GM19372 (cell line): ENCODE measurements around the gene SLC49A3.
A peak's percentile ranks its signal among the peaks of the same experiment; 100 is the strongest.
"Not testable (repeated sequence)": the region's sequence is repeated elsewhere in the genome, so short reads cannot be mapped to it uniquely, and the experiment has no call there.

Experiments used
- ATAC-seq: cut with Tn5 transposase; IDR thresholded peaks from one replicate; pipeline ENCODE4 v1.9.1; 2021; ENCODE audit warnings: mild to moderate bottlenecking, low read depth, moderate library complexity; ENCODE audit not compliant: unreplicated experiment

Gene SLC49A3

DNA sequence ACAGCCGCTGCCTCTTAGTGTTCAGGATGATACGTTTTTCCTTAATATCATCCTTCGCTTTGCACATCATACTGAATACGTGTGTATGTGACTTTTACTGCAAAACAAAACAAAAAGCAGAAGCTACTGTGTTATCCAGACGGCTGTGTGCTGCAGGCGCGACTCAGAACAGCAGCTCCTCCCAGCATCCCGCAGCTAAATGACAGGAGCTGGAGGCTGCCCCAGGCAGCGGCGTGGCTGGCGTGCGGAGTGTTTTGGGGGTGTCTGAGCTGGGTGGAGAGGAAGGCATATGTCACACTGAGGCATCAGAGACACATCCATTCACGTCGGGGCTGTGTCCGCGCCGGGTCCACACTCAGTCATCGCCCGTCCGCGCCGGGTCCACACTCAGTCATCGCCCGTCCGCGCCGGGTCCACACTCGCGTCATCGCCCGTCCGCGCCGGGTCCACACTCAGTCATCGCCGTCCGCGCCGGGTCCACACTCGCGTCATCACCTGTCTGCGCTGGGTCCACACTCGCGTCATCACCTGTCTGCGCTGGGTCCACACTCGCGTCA, 33.3 kb upstream of the SLC49A3 start:
- no peak for ATAC-seq

DNA sequence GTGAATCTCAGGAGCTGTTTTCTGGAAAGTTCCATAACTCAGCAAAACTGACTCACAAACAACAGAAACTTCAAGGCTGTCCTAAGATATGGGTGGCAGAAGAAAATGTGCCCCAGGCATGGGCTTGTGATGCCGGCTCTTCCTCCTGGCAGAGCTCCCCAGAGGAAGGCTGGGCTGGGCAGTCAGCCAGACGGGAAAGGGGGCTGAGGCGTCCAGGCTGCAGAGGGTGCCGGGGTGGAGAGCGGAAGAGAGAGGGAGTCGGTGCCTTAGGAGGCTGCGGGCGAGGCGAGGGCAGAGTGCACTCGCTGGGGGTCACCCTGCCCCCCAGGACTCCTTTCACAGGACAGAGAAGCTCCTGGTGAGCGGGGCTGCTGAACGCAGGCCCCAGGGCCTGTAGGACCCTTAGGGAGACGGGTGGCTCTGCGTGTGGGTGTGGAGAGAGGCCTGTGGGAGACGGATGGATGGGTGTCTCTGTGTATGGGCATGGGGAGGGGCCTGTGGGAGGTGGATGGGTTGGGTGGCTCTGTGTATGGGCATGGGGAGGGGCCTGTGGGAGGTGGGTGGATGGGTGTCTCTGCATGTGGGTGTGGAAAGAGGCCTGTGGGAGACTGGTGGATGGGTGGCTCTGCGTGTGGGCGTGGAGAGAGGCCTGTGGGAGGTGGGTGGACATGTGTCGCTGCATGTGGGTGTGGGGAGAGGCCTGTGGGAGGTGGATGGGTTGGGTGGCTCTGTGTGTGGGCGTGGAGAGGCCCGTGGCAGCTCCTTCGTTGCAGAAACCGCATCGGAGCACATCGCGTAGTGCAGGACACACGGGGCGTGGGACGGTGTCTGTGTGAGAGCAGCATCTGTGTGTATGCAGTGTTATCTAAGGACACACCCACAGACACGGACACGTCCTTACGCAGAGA, 32.6 kb upstream of the SLC49A3 start:
- ATAC-seq, result no peak

DNA sequence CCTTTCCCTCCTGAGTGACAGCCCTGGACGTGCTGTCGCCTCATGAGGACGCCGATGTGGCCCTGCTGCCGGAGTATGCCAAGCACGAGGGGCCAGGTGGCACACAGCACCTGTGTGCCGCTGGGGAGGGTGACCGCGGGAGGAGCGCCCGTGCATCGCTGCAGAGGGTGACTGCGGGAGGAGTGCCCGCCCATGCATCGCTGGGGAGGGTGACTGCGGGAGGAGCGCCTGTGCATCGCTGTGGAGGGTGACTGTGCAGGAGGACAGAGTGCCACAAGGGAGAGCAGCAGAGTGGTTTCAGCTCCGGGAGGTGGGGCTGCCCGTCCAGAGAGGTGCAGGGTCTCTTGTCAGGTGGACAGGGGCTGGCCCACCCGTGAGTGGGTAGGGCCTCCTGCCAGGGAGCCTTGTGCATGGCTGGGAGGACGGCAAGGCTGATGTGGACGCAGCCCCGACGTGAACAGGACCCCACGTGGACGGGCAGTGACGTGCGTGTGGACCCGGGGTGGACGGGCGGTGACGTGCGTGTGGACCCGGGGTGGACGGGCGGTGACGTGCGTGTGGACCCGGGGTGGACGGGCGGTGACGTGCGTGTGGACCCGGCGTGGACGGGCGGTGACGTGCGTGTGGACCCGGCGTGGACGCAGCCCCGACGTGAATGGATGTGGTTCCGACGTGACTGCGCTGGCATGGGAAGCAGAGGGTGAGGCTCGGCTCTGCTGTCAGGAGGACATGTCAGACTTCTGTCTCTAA, 31.3 kb upstream of the SLC49A3 start:
- no peak for ATAC-seq

DNA sequence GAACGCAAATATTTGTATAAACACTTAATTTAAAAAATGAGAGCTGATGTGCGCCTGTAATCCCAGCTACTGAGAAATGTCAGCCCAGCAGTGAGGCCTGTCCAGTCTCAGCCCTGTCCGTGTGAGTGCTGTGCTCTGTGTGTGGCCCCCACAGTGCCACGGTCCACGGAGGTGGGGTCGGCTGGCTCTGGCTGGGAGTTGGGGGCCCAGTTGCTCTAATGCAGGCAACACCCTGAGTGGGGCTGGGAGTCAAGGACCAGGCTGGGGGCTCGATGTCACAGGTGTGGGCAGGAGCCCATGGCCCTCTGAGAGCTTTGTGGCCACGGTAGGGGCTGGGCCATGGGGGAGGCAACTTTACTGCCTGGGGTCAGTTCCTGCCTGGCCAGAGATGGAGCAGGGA, 29.5 kb upstream of the SLC49A3 start:
- no peak for ATAC-seq

DNA sequence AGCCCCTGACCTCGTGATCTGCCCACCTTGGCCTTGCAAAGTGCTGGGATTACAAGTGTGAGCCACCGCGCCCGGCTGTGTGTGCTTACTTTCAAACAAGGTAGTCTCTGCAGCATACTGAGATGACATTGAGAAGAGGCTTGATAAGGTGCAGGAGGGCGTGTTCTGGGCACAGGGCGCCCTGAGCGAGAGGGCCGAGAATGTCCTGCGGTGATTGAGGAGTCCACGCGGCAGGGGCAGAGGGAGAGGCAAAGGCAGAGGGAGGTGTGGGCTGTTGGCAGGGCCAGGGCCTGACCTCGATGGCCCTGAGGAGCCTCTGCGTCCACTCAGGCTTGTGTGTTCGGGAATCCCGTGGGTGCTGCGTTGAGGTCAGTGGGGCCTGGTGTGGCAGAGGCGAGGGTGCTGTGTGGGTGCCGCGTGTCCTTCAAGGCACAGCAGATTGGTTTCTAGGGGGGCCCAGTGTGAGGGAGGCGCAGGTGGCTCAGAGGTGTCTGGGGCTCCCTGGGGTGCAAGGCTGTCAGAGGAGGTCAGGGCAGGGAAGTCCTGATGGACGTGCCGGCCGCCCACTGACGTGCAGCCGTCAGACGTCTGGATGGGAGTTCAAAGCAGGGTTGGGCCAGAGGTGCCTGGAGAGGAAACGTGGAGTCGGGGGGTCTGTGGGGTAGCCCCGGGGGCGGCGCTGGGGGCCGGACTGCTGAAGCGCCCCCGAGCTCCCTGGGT, 28.8 kb upstream of the SLC49A3 start:
- no peak for ATAC-seq

DNA sequence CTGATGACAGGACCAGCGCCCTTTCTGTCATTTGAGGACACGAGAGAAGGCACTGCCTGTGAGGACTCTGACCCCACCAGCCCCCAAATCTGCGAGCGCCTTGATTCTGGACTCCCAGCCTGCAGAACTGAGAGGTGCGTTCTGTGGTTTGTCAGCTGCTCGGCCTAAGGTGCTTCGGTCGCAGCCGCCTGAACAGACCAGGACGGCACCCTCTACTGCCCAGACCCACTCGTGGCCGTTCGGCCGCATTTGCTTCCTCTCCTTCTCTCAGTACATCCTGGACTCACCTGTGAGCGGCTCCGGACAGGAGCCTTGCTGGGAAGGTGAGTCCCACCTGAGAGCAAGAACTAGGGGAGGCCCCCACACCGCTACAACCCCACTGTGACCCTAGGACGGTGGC, 25.1 kb upstream of the SLC49A3 start:
- no peak for ATAC-seq

DNA sequence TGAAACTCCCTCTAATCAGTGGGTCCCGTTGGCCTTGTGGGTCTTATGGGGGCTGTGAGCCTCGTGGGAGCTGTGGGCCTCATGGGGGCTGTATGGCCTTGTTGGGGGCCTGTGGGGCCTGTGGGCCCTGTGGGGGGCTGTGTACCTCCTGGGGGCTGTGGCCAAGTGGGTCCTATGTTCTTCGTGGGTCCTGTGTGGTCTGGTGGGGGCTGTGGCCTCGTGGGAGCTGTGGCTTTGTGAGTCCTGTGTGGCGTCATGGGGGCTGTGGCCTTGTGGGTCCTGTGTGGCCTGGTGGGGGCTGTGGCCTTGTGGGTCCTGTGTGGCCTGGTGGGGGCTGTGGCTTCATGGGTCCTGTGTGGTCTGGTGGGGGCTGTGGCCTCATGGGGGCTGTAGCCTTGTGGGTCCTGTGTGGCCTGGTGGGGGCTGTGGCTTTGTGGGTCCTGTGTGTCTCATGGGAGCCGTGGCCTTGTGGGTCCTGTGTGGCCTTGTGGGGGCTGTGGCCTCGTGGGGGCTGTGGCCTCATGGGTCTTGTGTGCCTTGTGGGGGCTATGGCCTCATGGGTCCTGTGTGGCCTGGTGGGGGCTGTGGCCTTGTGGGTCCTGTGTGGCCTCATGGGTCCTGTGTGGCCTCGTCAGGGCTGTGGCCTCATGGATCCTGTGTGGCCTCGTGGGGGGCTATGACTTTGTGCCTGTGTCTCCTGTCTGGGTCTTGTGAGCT, 24.1 kb upstream of the SLC49A3 start:
- ATAC-seq, result no peak

DNA sequence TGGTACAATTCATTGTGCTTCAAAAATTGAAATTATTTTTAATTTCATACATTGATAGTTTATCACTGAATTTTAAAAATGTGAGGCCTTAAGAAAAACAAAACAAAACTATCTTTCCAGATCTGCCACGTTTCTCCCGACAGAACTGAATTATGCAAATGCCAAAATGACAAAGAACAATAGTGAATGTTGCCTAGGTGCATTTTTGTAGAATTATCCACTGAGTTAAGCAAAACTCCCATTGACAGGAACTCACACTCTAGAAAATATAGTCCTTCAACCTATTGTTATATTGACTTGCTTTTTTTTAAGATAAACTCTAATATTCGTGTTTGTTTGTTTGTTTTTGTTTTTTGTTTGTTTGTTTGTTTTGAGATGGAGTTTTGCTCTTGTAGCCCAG, 23.1 kb upstream of the SLC49A3 start:
- ATAC-seq, result no peak

DNA sequence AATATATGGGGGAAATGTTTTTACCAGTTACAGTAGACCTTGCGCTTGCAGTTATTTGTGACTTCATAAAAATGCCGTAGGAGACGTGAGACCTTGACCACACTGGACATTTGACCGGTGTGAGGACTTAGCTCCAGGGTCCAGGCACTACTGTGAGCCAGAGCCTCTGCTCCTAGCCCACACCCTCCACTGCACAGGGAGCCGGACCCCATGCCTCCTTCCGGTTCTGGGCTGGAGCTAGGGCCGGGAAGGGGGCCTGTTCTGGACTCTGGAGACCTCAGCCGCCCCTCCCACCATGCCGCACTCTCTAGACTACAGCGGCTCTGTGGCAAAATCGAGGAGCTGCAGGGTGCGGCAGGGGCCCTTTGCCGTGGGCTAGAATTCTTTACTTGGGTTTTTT, 22.0 kb upstream of the SLC49A3 start:
- no peak for ATAC-seq

DNA sequence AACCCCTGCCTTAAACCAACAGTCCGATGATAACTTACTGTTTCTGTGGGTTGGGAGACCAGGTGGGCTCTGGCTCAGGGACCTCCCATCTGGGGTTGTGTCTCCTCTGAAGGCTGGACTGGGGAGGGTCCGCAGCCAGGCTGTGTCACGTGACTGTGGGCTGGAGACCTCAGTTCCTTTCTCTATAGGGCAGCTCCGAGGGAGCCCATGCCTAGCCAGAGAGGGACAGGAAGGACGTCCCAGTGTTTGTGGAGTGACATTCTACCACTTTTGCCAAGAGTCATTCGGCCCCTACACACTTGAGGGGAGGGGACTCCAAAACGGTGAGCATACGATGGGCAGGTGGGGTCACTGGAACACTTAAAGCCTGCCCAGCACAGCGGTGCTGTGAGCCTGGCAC, 21.2 kb upstream of the SLC49A3 start:
- ATAC-seq, result no peak

DNA sequence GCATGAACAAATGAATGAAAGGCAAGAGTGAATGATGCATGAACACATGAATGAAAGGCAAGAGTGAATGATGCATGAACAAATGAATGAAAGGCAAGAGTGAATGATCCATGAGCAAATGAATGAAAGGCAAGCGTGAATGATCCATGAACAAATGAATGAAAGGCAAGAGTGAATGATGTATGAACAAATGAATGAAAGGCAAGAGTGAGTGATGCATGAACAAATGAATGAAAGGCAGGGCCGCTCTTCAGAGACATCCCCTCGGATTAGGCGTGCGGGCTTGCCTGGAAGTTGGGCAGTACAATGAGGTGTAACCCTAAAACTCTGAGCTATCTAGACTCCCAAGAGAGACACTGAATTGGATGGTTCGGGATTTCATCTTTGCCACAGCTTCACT, 20.4 kb upstream of the SLC49A3 start:
- ATAC-seq, result no peak

DNA sequence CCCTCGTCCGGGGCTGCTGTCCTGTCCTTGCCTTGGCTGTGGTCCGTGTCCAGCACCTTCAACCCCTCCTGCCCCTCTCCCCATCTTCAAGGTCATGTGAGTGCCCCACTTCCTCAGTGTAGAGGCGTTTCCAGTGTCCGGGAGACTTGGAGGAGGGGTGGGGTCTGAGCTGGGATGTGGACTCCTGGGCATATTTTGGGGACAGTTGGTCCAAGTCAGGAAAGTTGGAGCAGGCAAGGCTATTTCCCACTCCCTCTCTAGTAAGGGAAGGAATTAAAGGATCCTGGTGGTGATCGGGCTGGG, 19.6 kb upstream of the SLC49A3 start:
- no peak for ATAC-seq

DNA sequence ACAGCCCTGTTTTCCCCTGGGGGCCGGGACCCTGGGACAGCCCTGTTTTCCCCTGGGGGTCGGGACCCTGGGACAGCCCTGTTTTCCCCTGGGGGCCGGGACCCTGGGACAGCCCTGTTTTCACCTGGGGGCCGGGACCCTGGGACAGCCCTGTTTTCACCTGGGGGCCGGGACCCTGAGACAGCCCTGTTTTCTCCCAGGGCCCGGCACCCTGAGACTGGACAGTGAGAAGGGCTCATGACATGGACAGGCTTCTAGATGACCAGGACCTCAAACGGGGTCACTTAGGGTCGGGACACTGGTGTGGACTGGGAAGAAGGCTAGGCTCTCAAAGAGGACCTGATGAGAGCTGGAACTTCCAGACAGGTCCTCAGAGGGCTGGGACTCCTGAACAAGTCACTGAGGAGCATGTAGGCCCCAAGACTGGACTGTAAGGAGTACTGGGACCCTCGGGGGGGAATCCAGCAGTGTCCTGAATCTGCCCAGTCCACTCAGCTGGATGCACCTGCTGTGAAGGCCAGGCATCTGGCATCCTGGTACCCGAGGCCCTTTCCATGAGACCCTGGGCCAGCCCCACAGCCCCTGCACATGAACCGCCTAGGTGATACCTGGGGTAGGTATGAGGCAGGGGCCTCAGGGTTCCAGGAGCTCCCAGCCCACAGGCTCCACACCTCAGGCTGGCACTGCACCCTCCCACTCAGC, 19.1 kb upstream of the SLC49A3 start:
- ATAC-seq, result no peak

DNA sequence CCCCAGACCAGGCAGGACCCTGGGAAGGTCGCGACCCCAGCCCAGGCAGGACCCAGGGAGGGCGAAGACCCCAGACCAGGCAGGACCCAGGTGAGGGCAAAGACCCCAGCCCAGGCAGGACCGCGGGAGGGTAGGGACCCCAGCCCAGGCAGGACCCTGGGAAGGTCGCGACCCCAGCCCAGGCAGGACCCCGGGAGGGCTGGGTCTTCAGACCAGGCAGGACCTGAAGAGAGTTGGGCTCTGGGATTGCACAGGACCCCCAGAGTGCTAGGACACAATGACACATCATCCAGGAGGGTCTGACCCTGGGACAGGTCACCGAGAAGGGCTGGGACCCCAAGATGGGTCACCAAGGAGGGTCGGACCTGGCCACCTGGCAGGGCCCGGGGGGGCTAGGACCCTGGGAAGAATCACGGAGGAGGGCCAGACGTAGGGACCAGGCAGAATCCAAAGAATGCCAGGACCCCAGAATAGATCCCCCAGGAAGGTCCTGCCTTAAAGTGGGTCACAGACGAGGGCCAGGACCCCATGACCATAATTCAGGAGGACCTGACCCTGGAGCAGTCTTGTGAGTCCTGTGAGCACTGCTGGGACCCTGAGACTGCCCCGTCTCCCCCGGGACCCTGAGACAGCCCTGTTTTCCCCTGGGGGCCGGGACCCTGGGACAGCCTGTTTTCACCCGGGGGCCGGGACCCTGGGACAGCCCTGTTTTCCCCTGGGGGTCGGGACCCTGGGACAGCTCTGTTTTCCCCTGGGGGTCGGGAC, 18.1 kb upstream of the SLC49A3 start:
- ATAC-seq, result no peak

DNA sequence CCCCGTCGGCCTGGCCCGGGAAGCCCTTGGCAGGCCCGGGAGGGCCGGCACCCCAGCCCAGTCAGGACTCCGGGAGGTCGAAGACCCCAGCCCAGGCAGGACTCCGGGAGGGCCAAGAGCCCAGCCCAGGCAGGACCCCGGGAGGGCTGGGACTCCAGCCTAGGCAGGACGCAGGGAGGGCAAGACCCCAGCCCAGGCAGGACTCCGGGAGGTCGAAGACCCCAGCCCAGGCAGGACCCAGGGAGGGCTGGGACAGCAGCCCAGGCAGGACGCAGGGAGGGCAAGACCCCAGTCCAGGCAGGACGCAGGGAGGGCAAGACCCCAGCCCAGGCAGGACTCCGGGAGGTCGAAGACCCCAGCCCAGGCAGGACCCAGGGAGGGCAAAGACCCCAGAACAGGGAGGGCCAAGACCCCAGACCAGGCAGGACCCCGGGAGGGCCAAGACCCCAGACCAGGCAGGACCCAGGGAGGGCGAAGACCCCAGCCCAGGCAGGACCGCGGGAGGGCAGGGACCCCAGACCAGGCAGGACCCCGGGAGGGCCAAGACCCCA, 17.2 kb upstream of the SLC49A3 start:
- ATAC-seq, result not testable (repeated sequence)

DNA sequence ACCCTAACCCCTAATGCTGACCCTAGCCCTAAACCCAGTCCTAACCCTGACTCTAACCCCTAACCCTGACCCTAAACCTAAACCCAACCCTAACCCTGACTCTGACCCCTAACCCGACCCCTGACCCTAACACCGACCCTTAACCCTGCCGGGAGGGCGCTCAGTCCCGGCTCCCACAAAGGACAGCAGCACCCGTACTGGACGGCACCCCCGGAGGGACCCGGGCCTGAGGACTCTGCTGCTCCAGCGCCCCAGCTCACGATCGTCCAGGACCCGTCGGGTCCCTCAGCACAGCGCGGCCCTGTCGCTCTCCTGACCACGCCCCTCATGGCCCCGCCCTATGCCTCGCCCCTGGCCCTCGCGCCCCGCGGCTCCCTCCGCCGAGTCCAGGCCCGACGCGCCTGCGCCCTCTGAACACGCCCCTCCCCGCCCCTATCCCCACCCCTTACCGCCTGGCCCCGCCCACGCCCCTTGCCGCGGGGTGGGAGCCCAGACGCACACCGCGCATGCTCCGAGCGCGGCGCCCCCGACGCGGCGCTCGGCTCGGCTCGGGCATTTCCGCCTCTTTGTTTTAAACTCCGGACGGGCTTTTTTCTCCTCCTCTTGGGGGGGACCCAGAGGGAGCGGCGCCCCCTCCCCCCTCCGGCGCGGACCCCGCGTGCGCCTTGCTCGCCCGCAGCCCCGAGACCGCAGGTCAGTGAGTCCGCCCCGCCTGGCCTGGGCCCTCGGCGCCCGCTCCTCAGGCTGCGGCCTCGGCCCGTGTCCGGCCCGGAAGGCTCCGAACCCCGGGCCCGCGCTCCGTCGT, 16.5 kb upstream of the SLC49A3 start, which contains the start of gene PCGF3:
PCGF3 (plus strand) TSS at position 555 of the 805 bp plus-strand sequence. CDS start 27,849 bp downstream, outside the sequence.
- peak; percentile 93 for ATAC-seq

DNA sequence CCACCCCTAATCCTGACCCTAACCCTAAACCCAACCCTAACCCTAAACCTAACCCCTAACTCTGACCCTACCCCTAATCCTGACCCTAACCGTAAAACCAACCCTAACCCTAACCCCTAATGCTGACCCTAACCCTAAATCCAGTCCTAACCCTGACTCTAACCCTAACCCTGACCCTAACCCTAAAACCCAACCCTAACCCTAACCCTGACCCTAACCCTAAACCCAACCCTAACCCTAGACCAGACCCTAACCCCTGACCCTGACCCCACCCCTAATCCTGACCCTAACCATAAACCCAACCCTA, 16.0 kb upstream of the SLC49A3 start:
- ATAC-seq, result no peak
